Measurements from ENCODE around the gene C5orf24.

GRCh38 chr5:134840811-134841210, 5.0 kb upstream of the C5orf24 start:
- TF ChIP-seq, protein P1, sequence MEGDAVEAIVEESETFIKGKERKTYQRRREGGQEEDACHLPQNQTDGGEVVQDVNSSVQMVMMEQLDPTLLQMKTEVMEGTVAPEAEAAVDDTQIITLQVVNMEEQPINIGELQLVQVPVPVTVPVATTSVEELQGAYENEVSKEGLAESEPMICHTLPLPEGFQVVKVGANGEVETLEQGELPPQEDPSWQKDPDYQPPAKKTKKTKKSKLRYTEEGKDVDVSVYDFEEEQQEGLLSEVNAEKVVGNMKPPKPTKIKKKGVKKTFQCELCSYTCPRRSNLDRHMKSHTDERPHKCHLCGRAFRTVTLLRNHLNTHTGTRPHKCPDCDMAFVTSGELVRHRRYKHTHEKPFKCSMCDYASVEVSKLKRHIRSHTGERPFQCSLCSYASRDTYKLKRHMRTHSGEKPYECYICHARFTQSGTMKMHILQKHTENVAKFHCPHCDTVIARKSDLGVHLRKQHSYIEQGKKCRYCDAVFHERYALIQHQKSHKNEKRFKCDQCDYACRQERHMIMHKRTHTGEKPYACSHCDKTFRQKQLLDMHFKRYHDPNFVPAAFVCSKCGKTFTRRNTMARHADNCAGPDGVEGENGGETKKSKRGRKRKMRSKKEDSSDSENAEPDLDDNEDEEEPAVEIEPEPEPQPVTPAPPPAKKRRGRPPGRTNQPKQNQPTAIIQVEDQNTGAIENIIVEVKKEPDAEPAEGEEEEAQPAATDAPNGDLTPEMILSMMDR (IDR thresholded peaks at IDR 0.05): no peak
- TF ChIP-seq POLR2A (IDR thresholded peaks at IDR 0.05): no peak

Measured in uterus (tissue), 2 donors.